GM21367 (cell line): Measurements from ENCODE around the gene HSD17B8.
"Not testable (repeated sequence)": the region's sequence is repeated elsewhere in the genome, so short reads cannot be mapped to it uniquely, and the experiment has no call there.

Source experiments
- ATAC-seq: cut with Tn5 transposase; IDR thresholded peaks from one replicate; pipeline ENCODE4 v1.9.1; 2021; ENCODE audit not compliant: unreplicated experiment

Gene HSD17B8

GRCh38 chr6:33205191-33206026, 954 bp downstream of the HSD17B8 start:
- ATAC-seq = no peak

GRCh38 chr6:33206027-33206863, 1.8 kb downstream of the HSD17B8 start:
- ATAC-seq = no peak

GRCh38 chr6:33206864-33207551, 2.6 kb downstream of the HSD17B8 start:
- no peak for ATAC-seq

GRCh38 chr6:33207552-33208090, 3.2 kb downstream of the HSD17B8 start:
- ATAC-seq = no peak

- ATAC-seq = no peak
Observed at GRCh38 chr6:33208091-33208967, 3.9 kb downstream of the HSD17B8 start, which contains the start of gene RING1. TSS of gene RING1 (plus strand) at chr6:33208500. CDS start at chr6:33208823, 323 bp downstream.

- ATAC-seq = no peak
Observed at GRCh38 chr6:33209856-33210255, 5.4 kb downstream of the HSD17B8 start.

GRCh38 chr6:33211136-33211535, 6.7 kb downstream of the HSD17B8 start:
- no peak for ATAC-seq

GRCh38 chr6:33211666-33212422, 7.4 kb downstream of the HSD17B8 start:
- ATAC-seq = no peak

- no peak for ATAC-seq
Observed at GRCh38 chr6:33212857-33213165, 8.4 kb downstream of the HSD17B8 start.

- ATAC-seq = no peak
Observed at GRCh38 chr6:33213166-33213988, 8.9 kb downstream of the HSD17B8 start.

- no peak for ATAC-seq
Observed at GRCh38 chr6:33213989-33214335, 9.5 kb downstream of the HSD17B8 start.

- ATAC-seq = no peak
Observed at GRCh38 chr6:33215271-33216116, 11.0 kb downstream of the HSD17B8 start.

GRCh38 chr6:33216117-33216649, 11.7 kb downstream of the HSD17B8 start:
- no peak for ATAC-seq

- no peak for ATAC-seq
Observed at GRCh38 chr6:33217246-33217645, 12.8 kb downstream of the HSD17B8 start.

- ATAC-seq = no peak
Observed at GRCh38 chr6:33217681-33218080, 13.2 kb downstream of the HSD17B8 start.

GRCh38 chr6:33226503-33227120, 22.2 kb downstream of the HSD17B8 start:
- ATAC-seq = not testable (repeated sequence)

GRCh38 chr6:33235221-33235634, 30.8 kb downstream of the HSD17B8 start:
- ATAC-seq = no peak
